DMS153 (cell line): Measurements from ENCODE around the gene MPST.

Experiments used
- DNase-seq: peaks from one replicate; lab custom pipeline; 2025; lab: John Stamatoyannopoulos, UW

Gene MPST

GRCh38 chr22:37023743-37024338, 4.3 kb downstream of the MPST start:
- no peak for DNase-seq

DNA sequence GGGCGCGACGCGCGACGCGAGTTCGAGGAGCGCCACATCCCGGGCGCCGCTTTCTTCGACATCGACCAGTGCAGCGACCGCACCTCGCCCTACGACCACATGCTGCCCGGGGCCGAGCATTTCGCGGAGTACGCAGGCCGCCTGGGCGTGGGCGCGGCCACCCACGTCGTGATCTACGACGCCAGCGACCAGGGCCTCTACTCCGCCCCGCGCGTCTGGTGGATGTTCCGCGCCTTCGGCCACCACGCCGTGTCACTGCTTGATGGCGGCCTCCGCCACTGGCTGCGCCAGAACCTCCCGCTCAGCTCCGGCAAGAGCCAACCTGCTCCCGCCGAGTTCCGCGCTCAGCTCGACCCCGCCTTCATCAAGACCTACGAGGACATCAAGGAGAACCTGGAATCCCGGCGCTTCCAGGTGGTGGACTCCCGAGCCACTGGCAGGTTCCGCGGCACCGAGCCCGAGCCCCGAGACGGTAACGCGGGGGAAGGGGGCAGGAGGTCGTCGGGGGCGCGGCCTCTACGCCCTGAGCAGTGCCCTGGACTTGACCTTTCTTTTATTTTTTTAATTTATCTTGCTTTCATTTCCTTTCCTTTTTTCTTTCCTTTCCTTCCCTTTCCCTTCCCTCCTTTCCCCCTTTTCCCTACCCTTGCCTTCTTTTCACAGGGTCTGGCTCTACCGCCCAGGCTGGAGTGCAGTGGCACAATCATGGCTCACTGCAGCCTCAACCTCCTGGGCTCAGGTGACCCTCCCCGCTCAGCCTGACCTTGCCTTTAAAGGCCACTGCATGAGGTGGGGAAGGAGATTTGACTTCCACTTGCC, 5.0 kb downstream of the MPST start:
- no peak for DNase-seq

DNA sequence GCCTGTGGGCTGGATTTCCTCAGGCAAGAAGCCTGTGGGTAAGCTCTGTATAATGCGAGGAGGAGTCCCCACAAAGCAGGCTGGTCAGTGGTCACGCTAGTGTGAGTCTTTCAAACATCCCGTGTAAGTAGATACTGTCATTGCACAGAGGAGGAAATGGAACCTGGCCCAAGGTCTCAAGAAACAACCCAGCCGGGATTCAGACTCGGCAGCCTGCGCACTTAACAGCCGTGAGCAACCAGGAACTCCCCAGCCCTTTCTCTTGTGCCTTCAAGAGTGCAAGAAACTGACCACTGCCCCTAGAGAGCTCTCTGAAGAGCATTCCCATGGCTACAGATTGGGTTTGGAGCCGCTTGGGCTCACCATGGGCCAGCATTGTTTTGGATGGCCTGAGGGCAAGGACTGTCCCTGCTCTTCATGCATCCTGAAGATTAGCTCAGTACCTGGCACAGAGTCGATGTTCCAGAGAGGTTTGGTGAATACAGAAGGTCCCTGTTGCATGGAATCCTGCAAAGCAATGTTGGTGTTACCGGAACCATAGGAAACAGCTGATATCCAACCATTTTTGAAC, 6.0 kb downstream of the MPST start:
- DNase-seq, result no peak

GRCh38 chr22:37026325-37026724, 6.8 kb downstream of the MPST start:
- no peak for DNase-seq

- DNase-seq, result no peak
Observed at GRCh38 chr22:37027556-37027955, 8.0 kb downstream of the MPST start.

GRCh38 chr22:37028692-37029674, 9.4 kb downstream of the MPST start:
- DNase-seq, result no peak

DNA sequence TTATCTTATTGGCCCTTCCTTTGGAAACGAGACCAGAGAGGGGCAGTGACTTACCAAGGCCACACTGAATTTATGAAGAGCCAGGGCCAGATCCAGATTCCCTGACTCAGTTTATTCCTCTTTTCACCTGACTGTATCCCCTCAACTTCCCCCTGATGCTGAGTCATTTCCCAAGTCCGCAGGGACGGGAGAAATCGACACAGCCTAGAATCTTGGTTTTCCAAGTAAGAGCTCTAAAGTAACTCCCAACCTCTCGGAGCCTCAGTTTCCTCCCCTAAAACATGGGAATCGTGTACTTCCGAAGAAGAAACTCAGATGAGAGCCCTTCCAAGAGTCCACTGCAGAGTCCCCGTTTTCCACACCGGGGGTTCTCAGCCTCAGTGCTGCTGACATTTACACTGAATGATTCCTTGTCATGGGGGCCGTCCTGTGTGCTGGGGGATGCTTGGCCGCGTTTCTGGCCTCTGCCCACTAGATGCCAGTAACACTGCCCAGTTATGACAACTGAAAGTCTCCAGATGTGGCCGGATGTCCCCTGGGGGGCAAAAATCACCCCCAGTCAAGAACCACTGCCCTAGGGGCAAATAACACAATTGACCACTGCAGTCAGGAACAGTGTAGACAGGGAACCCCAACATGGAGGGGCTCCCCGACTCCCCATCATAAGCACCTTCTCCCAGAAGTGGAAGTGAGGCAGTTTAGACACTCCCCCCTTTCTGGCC, 11.2 kb downstream of the MPST start:
- DNase-seq, result no peak

DNA sequence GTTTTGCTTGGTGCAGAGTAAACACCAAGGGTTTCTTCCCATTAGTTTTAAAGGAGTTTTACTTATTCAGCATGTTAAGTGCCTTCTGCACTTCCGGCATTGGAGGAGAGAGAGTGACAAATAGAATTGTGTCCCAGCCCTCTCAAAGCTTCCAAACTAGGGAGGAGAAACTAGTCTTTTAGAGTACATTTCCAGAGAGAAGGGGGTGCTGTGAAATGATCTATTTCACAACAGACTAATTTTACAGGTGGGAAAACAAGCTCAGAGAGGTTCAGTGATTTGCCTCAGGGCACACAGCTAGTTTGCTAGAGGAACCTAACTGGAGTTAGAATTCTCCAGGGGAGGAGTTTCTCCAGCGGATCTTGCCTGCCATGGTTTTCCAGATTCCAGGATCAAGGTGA, 12.6 kb downstream of the MPST start:
- DNase-seq, result no peak

DNA sequence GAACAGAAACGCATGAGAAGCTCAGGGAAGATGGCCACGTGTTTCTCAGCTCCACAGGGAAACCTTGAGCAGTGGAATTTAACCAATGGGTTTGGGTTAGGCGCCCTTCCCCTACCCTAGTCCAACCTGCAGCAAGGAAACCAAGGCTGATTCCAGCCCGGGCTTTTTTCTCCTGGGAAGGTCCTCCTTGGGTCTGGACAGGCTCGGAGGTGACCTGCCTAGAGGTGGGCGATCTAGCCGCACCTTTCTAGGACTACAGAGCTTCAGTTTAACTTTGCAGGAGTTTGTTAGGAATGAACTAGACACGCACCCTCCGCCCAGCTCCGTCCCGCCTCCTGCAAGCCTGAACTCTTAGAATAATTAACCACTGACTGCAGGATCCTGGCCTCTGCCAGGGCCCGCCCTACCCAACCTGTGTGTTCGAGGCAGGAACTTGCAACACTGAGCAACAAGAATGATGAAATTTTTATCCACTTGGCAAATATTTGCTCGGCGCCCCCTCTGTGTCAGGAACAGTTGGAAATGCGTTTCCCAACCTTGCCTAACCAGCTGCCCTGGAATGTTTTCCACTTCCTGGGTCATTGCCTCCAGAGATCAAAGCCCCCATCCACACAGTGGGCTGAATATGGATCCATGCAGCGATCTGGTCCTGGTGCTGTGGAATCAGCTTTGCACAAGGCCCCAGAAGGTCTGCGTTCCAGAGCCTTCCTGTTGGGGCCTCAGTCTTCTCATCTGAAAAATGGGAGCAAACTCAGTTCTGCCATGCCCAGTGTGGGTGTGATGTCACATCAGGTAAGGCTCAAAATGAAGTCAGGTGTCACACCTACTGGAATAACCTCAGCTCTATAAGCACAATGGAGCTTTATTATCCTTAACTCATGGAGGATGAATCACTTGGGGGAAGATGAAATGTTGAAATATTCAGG, 13.3 kb downstream of the MPST start:
- DNase-seq, result no peak

- DNase-seq, result no peak
Observed at GRCh38 chr22:37033605-37034430, 14.3 kb downstream of the MPST start.

GRCh38 chr22:37036655-37037377, 17.3 kb downstream of the MPST start:
- no peak for DNase-seq

- DNase-seq, result no peak
Observed at GRCh38 chr22:37037669-37038068, 18.1 kb downstream of the MPST start.

- DNase-seq, result no peak
Observed at GRCh38 chr22:37039466-37039865, 19.9 kb downstream of the MPST start.

- DNase-seq, result no peak
Observed at GRCh38 chr22:37043209-37043827, 23.8 kb downstream of the MPST start.

DNA sequence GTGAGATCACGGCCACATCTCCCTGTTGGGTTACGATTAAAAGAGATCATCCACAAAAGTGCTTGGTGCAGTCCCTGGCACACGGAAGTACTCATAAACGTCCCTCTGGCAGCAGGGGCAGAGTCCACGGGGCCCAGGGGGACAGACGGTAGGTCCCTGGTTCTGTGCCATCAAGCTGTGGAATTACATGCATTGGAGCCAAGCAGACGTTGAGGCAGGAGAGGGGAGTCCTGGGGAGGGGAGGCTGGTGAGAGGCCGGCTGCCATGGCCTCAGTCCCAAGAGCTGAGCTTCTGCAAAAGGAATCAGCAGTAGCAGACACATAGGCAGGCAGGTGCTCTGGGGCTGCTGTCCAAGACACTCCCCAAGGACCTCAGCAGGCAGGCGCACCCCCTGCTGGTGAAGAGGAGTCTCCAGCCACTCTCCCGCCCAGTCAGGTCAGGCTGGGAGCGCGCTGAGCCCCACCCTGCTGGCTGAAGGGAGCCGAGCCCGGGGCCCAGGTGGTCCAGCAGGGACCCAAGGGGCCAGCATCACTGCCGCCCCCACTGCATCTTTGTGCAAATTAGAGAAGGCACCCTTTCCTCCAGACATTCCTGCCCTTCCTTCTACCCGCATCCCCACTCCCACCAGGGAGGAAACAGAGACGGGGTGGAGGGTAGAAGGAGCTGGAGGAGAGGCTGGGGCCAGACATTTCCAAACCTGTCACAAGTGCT, 24.4 kb downstream of the MPST start:
- peak; percentile 71 for DNase-seq

DNA sequence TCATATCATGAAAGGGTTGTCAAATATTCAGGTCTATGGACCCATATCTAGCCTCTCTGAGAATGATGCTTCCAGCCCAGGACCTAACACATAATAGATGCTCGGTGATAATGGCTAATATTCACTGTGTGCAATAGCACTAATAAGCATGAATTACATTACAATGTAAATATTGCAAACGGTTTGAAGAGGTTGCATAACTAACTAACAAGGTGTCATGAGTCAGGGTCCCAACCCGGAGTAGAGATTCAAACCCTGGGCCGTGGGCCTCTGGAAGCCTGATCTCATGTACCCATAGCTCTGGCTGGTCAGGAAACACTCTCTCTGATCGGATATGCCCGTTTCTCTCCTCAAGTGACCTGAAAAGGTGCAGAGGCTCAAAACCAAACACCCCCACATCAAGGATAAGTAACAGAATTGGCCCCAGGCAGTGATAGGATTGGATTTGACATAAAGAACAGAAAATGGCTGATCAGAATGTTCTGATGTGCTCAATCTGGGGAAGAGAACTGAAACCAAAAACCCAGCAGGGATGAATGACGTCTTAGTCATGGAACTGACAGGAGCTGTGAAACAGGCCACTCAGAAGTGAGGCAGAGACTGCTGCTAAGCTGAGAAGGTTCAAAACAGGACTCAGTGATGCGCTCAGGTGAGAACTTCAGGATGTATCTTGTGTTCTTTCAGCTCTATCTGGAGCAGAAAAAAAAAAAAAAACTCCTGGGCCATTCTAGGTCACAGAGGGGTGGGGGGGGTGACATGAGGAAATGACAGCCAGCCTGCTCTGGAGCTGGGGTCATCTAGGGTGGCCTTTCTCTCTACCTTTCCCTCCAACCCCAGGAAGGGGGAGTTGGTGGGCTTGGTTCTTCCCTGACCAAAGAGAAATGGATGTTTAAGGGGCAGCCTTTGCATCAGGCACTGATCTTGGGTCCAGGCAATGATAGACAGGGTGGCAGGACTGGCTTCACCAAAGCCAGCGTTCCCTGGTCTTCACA, 25.4 kb downstream of the MPST start:
- no peak for DNase-seq
